ENCODE results near the gene CCDC184. TPM values are rescaled to one million over a fixed set of nuclear protein-coding genes. Genes with fewer than 3 reads are reported as not detected.
"Not testable (repeated sequence)": the region's sequence is repeated elsewhere in the genome, so short reads cannot be mapped to it uniquely, and the experiment has no call there.

The CCDC184 gene
- total RNA-seq, 1 experiment from 2014 or later = not detected

- Histone ChIP-seq H3K4me3 (no peak overlapping the region), H2AFZ (no peak overlapping the region), H4K20me1 (ENCODE audit: insufficient read depth) (no peaks in the 10 kb centered on the region), H3K27me3 (ENCODE audit: insufficient read depth, low read depth) (no peaks in the 10 kb centered on the region), H3K79me2 (ENCODE audit: low read depth) (no peaks in the 10 kb centered on the region), H3K36me3 (ENCODE audit: low read depth) (0 out of 2 replicates have a peak, but pooled peaks cover 1% of the 10 kb centered on the region), H3K4me1 (replicated peaks; ENCODE audit: insufficient read depth) (no peaks in the 10 kb centered on the region), H3F3A (ENCODE audit: insufficient read depth, low read depth) (0 out of 2 replicates have a peak, but pooled peaks cover 5% of the 10 kb centered on the region), H3K9me2 (ENCODE audit: insufficient read depth) (no peaks in the 10 kb centered on the region), H3K27ac (no peak overlapping the region), H3K9me3 (ENCODE audit: insufficient read depth, low read depth) (no peaks in the 10 kb centered on the region), H3K4me2 (no peak overlapping the region)
- ChIA-PET CTCF (no interaction called here), POLR2A (ENCODE audit: unreplicated experiment) (no interaction called here)
- no TSS peak for BruUV-seq (replicated peaks)
- no peak for TF ChIP-seq CTCF (conservative IDR thresholded peaks at IDR 0.05)
- no peak for TF ChIP-seq EZH2 (IDR thresholded peaks at IDR 0.05; ENCODE audit: low read depth)
- intact Hi-C loops (cut with micrococcal nuclease; ENCODE audit: unreplicated experiment) = no loop called here
- no peak for DNase-seq
Measured at GRCh38 chr12:48143898-48144297, 39.5 kb upstream of the CCDC184 start.

GRCh38 chr12:48145981-48146380, 37.5 kb upstream of the CCDC184 start:
- DNase-seq = no peak
- Histone ChIP-seq H2AFZ (no peak overlapping the region), H3K27ac (no peak overlapping the region), H3K9me3 (ENCODE audit: insufficient read depth, low read depth) (no peaks in the 10 kb centered on the region), H3K4me1 (replicated peaks; ENCODE audit: insufficient read depth) (no peaks in the 10 kb centered on the region), H3F3A (ENCODE audit: insufficient read depth, low read depth) (0 out of 2 replicates have a peak, but pooled peaks cover 5% of the 10 kb centered on the region), H3K27me3 (ENCODE audit: insufficient read depth, low read depth) (no peaks in the 10 kb centered on the region), H3K9me2 (ENCODE audit: insufficient read depth) (no peaks in the 10 kb centered on the region), H4K20me1 (ENCODE audit: insufficient read depth) (no peaks in the 10 kb centered on the region), H3K79me2 (ENCODE audit: low read depth) (no peaks in the 10 kb centered on the region), H3K4me3 (no peak overlapping the region), H3K36me3 (ENCODE audit: low read depth) (0 out of 2 replicates have a peak, but pooled peaks cover 11% of the 10 kb centered on the region), H3K4me2 (no peak overlapping the region)
- ChIA-PET POLR2A (ENCODE audit: unreplicated experiment) (interaction anchor here (0.9 kb wide), 1 partner anchor 1040 kb away, joined by 8 read pairs; no protein-coding TSS in a partner anchor), CTCF (no interaction called here)
- intact Hi-C loops (cut with micrococcal nuclease; ENCODE audit: unreplicated experiment) = no loop called here
- BruUV-seq (replicated peaks) = no TSS peak
- no peak for TF ChIP-seq CTCF (conservative IDR thresholded peaks at IDR 0.05)
- no peak for TF ChIP-seq EZH2 (IDR thresholded peaks at IDR 0.05; ENCODE audit: low read depth)

GRCh38 chr12:48151103-48151771, 32.2 kb upstream of the CCDC184 start:
- no peaks in the 10 kb centered on the region for H3K9me3 ChIP-seq (ENCODE audit: insufficient read depth, low read depth)
- H3K27ac ChIP-seq = no peak overlapping the region
- H3K9me2 ChIP-seq (ENCODE audit: insufficient read depth) = no peaks in the 10 kb centered on the region
- H3K79me2 ChIP-seq (ENCODE audit: low read depth) = peaks cover 11% of the 10 kb centered on the region; the same call in 1 of the 2 replicates
- no TSS peak for BruUV-seq (replicated peaks)
- H3K4me2 ChIP-seq = no peak overlapping the region
- H3K4me1 ChIP-seq (replicated peaks; ENCODE audit: insufficient read depth) = no peaks in the 10 kb centered on the region
- H4K20me1 ChIP-seq (ENCODE audit: insufficient read depth) = no peaks in the 10 kb centered on the region
- CTCF ChIA-PET = no interaction called here
- H3K4me3 ChIP-seq = no peak overlapping the region
- intact Hi-C loops (cut with micrococcal nuclease; ENCODE audit: unreplicated experiment) = no loop called here
- DNase-seq = no peak
- no peaks in the 10 kb centered on the region for H3K27me3 ChIP-seq (ENCODE audit: insufficient read depth, low read depth)
- TF ChIP-seq CTCF (conservative IDR thresholded peaks at IDR 0.05) = no peak
- peaks cover 11% of the 10 kb centered on the region; the same call in 1 of the 2 replicates for H3K36me3 ChIP-seq (ENCODE audit: low read depth)
- no peak overlapping the region for H2AFZ ChIP-seq
- POLR2A ChIA-PET (ENCODE audit: unreplicated experiment) = no interaction called here
- H3F3A ChIP-seq (ENCODE audit: insufficient read depth, low read depth) = 0 out of 2 replicates have a peak, but pooled peaks cover 2% of the 10 kb centered on the region

- H3K79me2 ChIP-seq (ENCODE audit: low read depth) = peaks cover 20% of the 10 kb centered on the region
- 0 out of 2 replicates have a peak overlapping the region, but pooled peaks have one; percentile 98 for H3K4me2 ChIP-seq
- H3K9me3 ChIP-seq (ENCODE audit: insufficient read depth, low read depth); H3K27me3 ChIP-seq (ENCODE audit: insufficient read depth, low read depth); H3K9me2 ChIP-seq (ENCODE audit: insufficient read depth); H3K27ac ChIP-seq; H3K4me1 ChIP-seq (replicated peaks; ENCODE audit: insufficient read depth); H3F3A ChIP-seq (ENCODE audit: insufficient read depth, low read depth); DNase-seq; BruUV-seq (replicated peaks); POLR2A ChIA-PET (ENCODE audit: unreplicated experiment); H3K4me3 ChIP-seq; H3K36me3 ChIP-seq (ENCODE audit: low read depth); H4K20me1 ChIP-seq (ENCODE audit: insufficient read depth); H2AFZ ChIP-seq: not testable (repeated sequence)
- intact Hi-C loops (cut with micrococcal nuclease; ENCODE audit: unreplicated experiment) = loop anchor here (2.0 to 5.0 kb wide), 2 partner anchors 48 to 255 kb away; partner anchors contain the start of gene SENP1
- CTCF ChIA-PET = interaction anchor here (0.6 kb wide), 1 partner anchor 839 kb away, joined by 12 read pairs; no protein-coding TSS in a partner anchor
Measured at GRCh38 chr12:48155786-48156185, 27.7 kb upstream of the CCDC184 start.

All from PC-9 (cell line).